Liver (tissue), 3 donors: ENCODE measurements around the gene GNPTAB.

Experiments
- CTCF ChIP-seq: fragments of 150-350 bp; IDR thresholded peaks from 2 replicates; pipeline ENCODE4 v1.5.1; 2017; ENCODE audit warnings: improper control_type of control experiment, low read depth, low read length; ENCODE audit not compliant: missing input control
- FOXA1 ChIP-seq: IDR thresholded peaks from 2 replicates; pipeline ENCODE4 v1.6.1; 2016; ENCODE audit warnings: antibody characterized with exemption
- GABPA ChIP-seq, 2 donors: IDR thresholded peaks in 1 of 2; conservative IDR thresholded peaks in 1 of 2; 2 replicates each; pipeline ENCODE4 v1.6.1; 2016; ENCODE audit warnings: antibody characterized with exemption in 2 of 2, mild to moderate bottlenecking in 1 of 2, moderate library complexity in 1 of 2
- JUND ChIP-seq, 2 donors: IDR thresholded peaks; 2 replicates each; pipeline ENCODE4 v1.6.1; 2016; ENCODE audit warnings: antibody characterized with exemption in 2 of 2
- RAD21 ChIP-seq, 2 donors: IDR thresholded peaks; 2 replicates each; pipeline ENCODE4 v1.6.1; 2016; ENCODE audit warnings: antibody characterized with exemption in 2 of 2, mild to moderate bottlenecking in 2 of 2
- REST ChIP-seq: IDR thresholded peaks from 2 replicates; pipeline ENCODE4 v1.6.1; 2016; ENCODE audit warnings: antibody characterized with exemption, mild to moderate bottlenecking
- RXRA ChIP-seq, 2 donors: IDR thresholded peaks; 2 replicates each; pipeline ENCODE4 v1.6.1; 2017 to 2018; ENCODE audit warnings: antibody characterized with exemption in 2 of 2, mild to moderate bottlenecking in 1 of 2
- TAF1 ChIP-seq: conservative IDR thresholded peaks from 2 replicates; pipeline ENCODE4 v1.6.1; 2016; ENCODE audit warnings: antibody characterized with exemption, mild to moderate bottlenecking
- TF ChIP-seq, protein P1 (sequence below): IDR thresholded peaks from 2 replicates; pipeline ENCODE4 v1.6.1; 2016; ENCODE audit warnings: antibody characterized with exemption
- donor health status: healthy.
- donor health status: healthy.

DNA sequence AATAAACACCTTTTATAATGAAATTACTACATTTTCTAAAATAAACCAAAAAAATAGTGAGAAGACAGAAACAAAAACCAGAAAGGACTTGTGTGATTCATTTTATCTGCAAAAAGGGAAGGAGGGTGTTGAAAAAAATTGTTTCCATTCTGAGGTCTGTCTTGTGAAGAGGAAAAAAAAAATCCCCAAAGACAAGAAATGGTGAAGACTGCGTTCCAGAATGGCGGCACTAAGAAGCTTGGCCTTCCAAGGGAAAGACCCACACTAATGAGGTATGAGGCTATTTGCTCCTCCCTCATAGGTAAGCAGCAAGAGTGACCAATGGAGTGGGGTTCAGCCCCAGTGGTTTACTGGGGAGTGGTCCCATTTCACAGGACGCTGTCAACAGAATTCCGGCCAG lies 35.0 kb downstream of the GNPTAB start:
- TF ChIP-seq TAF1 (no peak), CTCF (no peak), REST (no peak), GABPA (IDR thresholded peaks at IDR 0.05 in 1 of 2, conservative IDR thresholded peaks at IDR 0.05 in 1 of 2) (no peak), RAD21 (IDR thresholded peaks at IDR 0.05) (no peak), FOXA1 (no peak), RXRA (IDR thresholded peaks at IDR 0.05) (no peak), JUND (IDR thresholded peaks at IDR 0.05) (no peak)
- TF ChIP-seq, protein P1, sequence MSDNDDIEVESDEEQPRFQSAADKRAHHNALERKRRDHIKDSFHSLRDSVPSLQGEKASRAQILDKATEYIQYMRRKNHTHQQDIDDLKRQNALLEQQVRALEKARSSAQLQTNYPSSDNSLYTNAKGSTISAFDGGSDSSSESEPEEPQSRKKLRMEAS = no peak
